ENCODE measurements around the gene FBN1. TPM values are rescaled to one million over a fixed set of nuclear protein-coding genes. Genes with fewer than 3 reads are reported as not detected.

FBN1 gene
- total and polyA plus RNA-seq, 10 of the 15 experiments (the other 5 are each of a cell fraction or from before 2014, with no cell fraction given) = 2.2 to 15.3 (median 7.0) TPM

- TF ChIP-seq MYC (IDR thresholded peaks at IDR 0.05; ENCODE audit: insufficient read depth, insufficient read length, insufficient replicate concordance, low read length, severe bottlenecking) (no peak), ZNF207 (IDR thresholded peaks at IDR 0.05; ENCODE audit: borderline replicate concordance) (no peak), POLR2A (IDR thresholded peaks at IDR 0.05; ENCODE audit: low read depth, low read length) (no peak), SREBF2 (IDR thresholded peaks at IDR 0.05; ENCODE audit: low read length) (no peak)
- TF ChIP-seq, protein P1, sequence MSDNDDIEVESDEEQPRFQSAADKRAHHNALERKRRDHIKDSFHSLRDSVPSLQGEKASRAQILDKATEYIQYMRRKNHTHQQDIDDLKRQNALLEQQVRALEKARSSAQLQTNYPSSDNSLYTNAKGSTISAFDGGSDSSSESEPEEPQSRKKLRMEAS (IDR thresholded peaks at IDR 0.05; ENCODE audit: low read depth, low read length) = no peak
- TF ChIP-seq, protein P2, sequence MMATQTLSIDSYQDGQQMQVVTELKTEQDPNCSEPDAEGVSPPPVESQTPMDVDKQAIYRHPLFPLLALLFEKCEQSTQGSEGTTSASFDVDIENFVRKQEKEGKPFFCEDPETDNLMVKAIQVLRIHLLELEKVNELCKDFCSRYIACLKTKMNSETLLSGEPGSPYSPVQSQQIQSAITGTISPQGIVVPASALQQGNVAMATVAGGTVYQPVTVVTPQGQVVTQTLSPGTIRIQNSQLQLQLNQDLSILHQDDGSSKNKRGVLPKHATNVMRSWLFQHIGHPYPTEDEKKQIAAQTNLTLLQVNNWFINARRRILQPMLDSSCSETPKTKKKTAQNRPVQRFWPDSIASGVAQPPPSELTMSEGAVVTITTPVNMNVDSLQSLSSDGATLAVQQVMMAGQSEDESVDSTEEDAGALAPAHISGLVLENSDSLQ (IDR thresholded peaks at IDR 0.05) = no peak
These were observed 165.8 kb downstream of the FBN1 start (continued) for GRCh38 chr15:48479751-48480150.

DNA sequence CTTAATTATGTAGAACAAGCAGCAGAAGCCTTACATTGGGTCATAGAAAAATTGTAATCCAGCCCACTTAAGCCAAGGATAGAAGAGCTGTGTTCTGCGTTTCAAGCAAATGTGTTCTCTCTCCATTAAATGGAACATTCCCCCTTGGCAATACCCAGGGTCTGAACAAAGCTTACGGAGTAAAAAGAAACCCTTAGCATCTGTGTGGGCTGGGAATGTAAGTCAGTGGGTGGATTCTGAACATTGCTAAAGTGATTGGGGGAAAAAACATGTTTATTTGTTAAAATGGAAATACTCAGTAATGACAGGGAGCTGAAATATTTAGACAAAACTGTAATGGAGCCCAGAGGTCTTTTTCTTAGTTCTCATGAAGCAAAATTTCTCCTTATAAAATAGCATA, 166.9 kb downstream of the FBN1 start:
- no peak for DNase-seq (ENCODE audit: low read depth, low spot score)
- Histone ChIP-seq H2AFZ (ENCODE audit: control insufficient read depth, low read depth, low read length) (no peak overlapping the region), H3K27me3 (replicated peaks in 1 of 2; ENCODE audit: control insufficient read depth in 2 of 2, insufficient read depth in 2 of 2, low read length in 1 of 2) (no peaks in the 10 kb centered on the region), H3K9me3 (replicated peaks; ENCODE audit: control insufficient read depth, insufficient read depth, low read length) (no peaks in the 10 kb centered on the region), H3K4me1 (ENCODE audit: control insufficient read depth, insufficient read depth, low read length) (no peaks in the 10 kb centered on the region), H3K79me2 (ENCODE audit: control insufficient read depth, insufficient read depth, low read length) (no peaks in the 10 kb centered on the region), H3K36me3 (ENCODE audit: control insufficient read depth in 2 of 2, insufficient read depth in 2 of 2, low read length in 1 of 2) (no peaks in the 10 kb centered on the region; a peak in 1 of 4 replicates), H3K27ac (ENCODE audit: control insufficient read depth, insufficient read depth) (no peak overlapping the region), H3K4me2 (ENCODE audit: control insufficient read depth, insufficient read depth) (no peak overlapping the region), H4K20me1 (ENCODE audit: control insufficient read depth, insufficient read depth) (no peaks in the 10 kb centered on the region), H3K9ac (ENCODE audit: control insufficient read depth, insufficient read depth, low read length) (no peak overlapping the region), H3K4me3 (no peak overlapping the region)
- intact Hi-C loops (cut with micrococcal nuclease; ENCODE audit: unreplicated experiment) = no loop called here
- TF ChIP-seq SMC3 (IDR thresholded peaks at IDR 0.05; ENCODE audit: borderline replicate concordance, low read length) = no peak
- no peak for TF ChIP-seq TCF7 (IDR thresholded peaks at IDR 0.05; ENCODE audit: borderline replicate concordance)
- no peak for TF ChIP-seq KLF5 (IDR thresholded peaks at IDR 0.05; ENCODE audit: partially characterized antibody)
- TF ChIP-seq MYB (IDR thresholded peaks at IDR 0.05; ENCODE audit: borderline replicate concordance, low read depth, low read length) = no peak
- TF ChIP-seq ZNF592 (IDR thresholded peaks at IDR 0.05) = no peak
- TF ChIP-seq, protein P3, sequence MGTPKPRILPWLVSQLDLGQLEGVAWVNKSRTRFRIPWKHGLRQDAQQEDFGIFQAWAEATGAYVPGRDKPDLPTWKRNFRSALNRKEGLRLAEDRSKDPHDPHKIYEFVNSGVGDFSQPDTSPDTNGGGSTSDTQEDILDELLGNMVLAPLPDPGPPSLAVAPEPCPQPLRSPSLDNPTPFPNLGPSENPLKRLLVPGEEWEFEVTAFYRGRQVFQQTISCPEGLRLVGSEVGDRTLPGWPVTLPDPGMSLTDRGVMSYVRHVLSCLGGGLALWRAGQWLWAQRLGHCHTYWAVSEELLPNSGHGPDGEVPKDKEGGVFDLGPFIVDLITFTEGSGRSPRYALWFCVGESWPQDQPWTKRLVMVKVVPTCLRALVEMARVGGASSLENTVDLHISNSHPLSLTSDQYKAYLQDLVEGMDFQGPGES (IDR thresholded peaks at IDR 0.05) = no peak
- TF ChIP-seq LARP7 (IDR thresholded peaks at IDR 0.05) = no peak
- no peak for TF ChIP-seq MEF2A (IDR thresholded peaks at IDR 0.05; ENCODE audit: insufficient read depth, low read depth, low read length)
- no peak for TF ChIP-seq HDAC2 (IDR thresholded peaks at IDR 0.05)
- ChIA-PET RAD21 (ENCODE audit: unreplicated experiment) (no interaction called here), SMC1A (ENCODE audit: uncharacterized antibody, unreplicated experiment) (interaction anchor here (1.0 kb wide), 1 partner anchor 18 kb away, joined by 4 read pairs; no protein-coding TSS in a partner anchor), CTCF (interaction anchor here (1.1 kb wide), 1 partner anchor 13 kb away, joined by 3 read pairs; no protein-coding TSS in a partner anchor), POLR2A (no interaction called here)
- in situ Hi-C loops (cut with MboI) = no loop called here
- no TSS peak for BruUV-seq (replicated peaks)
- no peak for FAIRE-seq
- ATAC-seq = no peak
- WGBS (ENCODE audit: insufficient coverage, insufficient replicate concordance, low lambda C conversion rate, missing lambda C conversion rate) = 90% methylated on average over 2 of the region's 2 CpGs
